Esophagus mucosa (tissue), 1 donor: Measurements from ENCODE around the gene BRK1. TPM values are rescaled to one million over a fixed set of nuclear protein-coding genes. Genes with fewer than 3 reads are reported as not detected.
A peak's percentile ranks its signal among the peaks of the same experiment; 100 is the strongest.
"Not testable (repeated sequence)": the region's sequence is repeated elsewhere in the genome, so short reads cannot be mapped to it uniquely, and the experiment has no call there.

Experiments used
- ATAC-seq: fragments of 200-7000 bp; cut with Tn5 transposase; one replicate; pipeline ENCODE4 v1.9.1; 2020
- total RNA-seq: library from RNA; stranded (reverse); gene quantifications from one replicate; pipeline ENCODE4 v1.2.4, GENCODE V29; 2023
- donor health status: DM: yes; HTN: yes; CAD: no.

The BRK1 gene
- total RNA-seq, 1 donor from 2014 or later, result 108 TPM

DNA sequence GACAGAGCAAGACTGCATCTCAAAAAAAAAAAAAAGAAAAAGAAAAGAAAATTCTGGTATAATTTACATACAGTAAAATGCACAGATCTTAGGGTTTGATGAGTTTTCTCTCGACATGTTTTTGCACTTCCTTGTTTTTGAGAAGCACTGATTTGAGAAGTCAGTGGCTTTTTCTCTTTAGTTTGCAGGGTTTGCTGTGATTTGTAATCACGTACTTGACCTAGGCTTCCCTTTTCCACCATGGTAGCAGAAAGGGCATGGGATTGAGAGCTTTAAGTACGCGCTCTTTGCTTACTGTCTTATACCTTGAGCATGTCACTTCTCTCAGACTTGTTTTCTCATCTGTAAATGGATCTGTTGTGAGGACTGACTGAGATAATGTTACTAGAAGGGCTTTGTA, 30.2 kb downstream of the BRK1 start:
- no peak for ATAC-seq

DNA sequence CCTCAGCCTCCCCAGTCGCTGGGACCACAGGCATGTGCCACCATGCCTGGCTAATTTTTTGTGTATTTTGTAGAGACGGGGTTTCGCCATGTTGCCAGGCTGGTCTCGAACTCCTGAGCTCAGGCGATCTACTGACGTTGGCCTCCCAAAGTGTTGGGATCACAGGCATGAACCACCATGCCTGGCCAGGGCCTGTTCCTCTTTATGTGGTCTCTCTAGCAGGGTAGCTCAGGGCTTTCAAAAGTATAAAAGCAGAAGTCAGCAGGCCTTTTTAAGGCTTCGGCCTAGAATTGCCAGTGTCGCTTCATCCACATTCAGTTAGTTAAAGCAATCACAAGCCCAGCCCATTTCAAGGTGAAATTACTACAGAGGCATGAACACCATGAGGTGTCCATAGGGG, 33.8 kb downstream of the BRK1 start:
- no peak for ATAC-seq

DNA sequence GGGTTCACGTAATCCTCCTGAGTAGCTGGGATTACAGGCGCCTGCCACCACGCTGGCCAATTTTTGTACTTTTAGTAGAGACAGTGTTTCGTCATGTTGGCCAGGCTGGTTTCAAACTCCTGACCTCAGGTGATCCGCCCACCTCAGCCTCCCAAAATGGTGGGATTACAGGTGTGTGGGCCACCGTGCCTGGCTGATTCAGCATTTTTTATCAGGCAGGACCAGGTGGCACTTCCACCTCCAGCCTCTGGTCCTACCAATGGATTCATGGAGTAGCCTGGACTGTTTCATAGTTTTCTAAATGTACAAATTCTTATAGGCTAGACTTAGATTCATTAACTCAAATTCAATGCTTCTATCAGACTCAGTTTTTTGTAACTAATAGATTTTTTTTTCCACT, 35.5 kb downstream of the BRK1 start:
- ATAC-seq, result no peak

DNA sequence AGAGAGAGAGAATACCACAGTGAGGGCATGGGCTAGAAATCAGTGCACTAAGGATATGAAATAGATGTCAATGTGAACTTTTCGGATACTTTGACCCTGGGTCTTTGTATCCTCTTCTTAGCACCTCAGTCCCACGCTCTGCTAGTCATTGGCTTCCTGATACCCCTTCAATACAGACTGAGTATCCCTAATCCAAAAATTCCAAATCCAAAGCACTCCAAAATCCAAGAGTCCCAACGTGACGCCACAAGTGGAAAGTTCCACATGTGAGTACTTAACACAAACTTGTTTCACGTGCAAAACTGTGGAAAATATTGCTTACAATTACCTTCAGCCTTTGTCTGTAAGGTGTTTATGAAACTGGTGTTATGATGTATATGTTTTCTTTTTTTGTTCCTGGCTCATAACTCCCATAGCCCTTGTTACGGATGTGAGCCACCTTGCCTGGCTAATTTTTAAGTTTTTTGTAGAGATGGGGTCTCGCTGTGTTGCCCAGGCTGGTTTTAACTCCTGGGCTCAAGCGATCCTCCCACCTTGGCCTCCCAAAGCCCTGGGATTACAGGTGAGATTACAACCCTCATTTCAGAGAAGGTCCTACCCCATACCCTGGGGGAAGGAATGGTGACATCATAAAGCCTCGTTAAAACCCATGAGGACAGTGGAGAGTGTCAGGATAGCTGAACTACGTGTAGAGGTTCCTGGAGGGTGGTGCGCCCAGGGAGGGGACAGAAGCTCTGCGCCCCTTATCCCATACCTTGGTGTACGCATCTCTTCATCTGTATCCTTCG, 39.1 kb downstream of the BRK1 start:
- peak; percentile 22 for ATAC-seq

DNA sequence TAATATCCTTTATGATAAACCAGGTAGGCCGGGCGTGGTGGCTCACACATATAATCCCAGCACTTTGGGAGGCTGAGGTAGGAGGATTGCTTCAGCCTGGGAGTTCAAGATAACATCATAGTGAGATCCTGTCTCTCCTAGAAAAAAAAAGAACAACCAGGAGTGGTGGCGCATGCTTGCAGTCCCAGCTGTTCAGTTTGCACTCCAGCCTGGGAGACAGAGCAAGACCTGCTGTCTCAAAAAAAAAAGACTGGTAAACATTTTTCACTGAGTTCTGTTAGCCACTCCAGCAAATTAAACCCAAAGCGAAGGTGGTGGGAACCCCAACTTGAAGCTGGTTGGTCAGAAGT, 39.6 kb downstream of the BRK1 start:
- ATAC-seq, result no peak

DNA sequence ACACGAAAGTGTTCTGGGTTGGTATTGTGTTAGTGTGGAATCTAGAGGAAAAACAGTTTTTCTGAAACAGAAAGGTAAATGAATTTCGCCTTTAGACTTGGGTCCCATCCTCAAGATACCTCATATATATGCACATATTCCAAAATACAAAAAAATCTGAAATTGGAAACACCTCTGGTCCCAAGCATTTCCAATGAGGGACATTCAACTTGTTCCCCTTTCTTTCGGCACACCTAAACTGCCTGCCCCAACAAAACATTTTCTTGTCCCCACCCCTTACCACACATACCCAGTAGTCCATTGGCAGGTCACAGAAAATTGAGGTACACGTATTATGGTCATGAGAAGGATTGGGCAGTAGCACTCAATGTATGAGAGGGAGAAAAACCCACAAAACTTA, 40.2 kb downstream of the BRK1 start:
- ATAC-seq, result no peak

DNA sequence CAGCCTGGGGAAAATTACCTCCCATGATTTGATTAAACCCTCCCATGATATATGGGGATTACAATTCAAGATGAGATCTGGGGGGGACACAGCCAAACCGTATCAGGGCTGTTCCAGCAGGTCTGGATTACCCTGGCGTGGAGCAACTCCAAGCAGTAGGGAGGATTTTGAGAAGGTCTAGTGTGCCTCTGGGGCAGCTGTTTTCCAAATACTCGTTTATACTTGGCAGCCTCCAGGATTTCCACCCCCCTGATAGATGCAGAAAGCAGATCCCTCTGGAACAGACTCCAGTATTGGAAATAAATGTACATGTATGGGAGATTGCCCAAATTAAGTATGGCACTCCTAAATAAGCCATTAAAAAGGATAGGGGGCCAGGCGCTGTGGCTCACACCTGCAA, 41.6 kb downstream of the BRK1 start:
- ATAC-seq, result no peak

DNA sequence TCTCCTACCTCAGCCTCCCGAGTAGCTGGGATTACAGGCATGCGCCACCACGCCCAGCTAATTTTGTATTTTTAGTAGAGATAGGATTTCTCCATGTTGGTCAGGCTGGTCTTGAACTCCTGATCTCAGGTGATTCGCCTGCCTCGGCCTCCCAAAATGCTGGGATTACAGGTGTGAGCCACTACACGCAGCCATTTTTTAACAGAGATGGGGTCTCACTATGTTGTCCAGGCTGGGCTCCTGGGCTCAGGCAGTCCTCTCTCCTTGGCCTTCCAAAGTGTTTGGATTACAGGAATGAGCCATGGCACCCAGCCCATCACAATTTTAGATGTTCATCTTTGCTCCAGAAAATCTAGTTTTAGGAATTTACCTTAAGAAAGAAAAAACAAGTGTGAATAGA, 43.1 kb downstream of the BRK1 start:
- ATAC-seq, result not testable (repeated sequence)

DNA sequence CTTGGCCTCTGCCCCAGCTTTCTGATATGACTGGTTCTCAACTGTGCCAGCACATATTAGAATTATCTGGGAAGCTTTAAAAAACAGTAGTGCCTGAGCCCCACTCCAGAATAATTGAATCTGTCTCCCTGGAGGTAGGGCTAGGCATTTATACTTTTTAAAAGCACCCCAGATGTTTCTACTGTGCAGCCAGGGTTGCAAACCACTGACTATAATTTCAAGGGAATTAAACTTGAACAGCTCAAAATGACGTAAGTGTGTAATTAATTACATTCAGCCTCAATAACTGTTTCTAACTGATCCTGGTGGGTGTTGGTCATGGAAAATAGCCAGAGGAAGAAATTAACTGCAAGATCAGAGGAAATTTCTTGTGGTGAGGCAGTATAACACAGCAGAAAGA, 44.9 kb downstream of the BRK1 start:
- no peak for ATAC-seq

DNA sequence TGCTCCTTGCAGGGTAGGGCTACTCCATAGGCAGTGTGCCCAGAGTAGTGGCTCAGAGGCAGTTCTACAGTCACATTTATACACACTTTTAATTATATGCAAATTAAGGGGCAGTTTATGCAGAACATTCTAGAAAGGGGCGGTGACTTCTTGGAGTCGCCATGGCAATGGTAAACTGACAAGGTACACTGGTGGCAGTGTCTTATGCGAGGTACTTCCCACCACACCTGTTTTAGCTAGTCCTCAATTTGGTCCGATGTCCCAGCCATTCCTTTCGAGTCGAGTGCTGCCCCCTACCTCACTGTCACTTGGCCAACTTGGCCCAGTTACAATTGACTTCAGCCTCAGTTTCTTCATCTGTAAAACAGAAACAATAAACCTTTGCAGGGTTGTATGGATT, 45.5 kb downstream of the BRK1 start:
- ATAC-seq, result no peak

DNA sequence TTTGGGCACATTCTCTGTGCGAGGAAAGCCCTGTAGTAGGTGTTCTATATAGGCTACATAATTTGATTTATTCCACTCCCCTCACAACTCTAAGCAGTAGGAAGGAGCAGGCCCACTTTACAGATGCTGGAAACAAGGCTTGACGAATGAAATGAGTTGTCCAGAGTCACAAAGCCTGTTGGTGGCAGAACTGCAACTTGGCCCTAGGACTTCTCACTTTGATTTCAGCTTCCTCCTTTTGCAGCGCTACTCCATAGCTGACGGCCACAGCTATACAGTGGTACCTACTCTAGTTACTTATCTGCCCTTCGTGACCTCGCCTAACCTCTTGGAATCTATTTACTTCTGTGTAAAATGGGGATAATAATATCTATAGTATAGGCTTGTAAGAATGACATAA, 46.7 kb downstream of the BRK1 start:
- ATAC-seq, result no peak

DNA sequence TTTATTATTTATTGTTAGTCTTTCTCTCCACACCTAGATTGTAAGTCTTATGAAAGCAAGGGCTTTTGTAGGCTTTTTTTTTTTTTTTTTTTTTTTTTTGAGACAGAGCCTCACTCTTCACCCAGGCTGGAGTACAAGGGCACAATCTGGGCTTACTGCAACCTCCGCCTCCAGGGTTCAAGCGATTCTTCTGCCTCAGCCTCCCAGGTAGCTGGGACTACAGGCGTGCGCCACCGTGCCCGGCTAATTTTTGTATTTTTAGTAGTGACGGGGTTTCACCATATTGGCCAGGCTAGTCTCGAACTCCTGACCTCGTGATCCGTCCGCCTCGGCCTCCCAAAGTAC, 48.7 kb downstream of the BRK1 start:
- not testable (repeated sequence) for ATAC-seq

DNA sequence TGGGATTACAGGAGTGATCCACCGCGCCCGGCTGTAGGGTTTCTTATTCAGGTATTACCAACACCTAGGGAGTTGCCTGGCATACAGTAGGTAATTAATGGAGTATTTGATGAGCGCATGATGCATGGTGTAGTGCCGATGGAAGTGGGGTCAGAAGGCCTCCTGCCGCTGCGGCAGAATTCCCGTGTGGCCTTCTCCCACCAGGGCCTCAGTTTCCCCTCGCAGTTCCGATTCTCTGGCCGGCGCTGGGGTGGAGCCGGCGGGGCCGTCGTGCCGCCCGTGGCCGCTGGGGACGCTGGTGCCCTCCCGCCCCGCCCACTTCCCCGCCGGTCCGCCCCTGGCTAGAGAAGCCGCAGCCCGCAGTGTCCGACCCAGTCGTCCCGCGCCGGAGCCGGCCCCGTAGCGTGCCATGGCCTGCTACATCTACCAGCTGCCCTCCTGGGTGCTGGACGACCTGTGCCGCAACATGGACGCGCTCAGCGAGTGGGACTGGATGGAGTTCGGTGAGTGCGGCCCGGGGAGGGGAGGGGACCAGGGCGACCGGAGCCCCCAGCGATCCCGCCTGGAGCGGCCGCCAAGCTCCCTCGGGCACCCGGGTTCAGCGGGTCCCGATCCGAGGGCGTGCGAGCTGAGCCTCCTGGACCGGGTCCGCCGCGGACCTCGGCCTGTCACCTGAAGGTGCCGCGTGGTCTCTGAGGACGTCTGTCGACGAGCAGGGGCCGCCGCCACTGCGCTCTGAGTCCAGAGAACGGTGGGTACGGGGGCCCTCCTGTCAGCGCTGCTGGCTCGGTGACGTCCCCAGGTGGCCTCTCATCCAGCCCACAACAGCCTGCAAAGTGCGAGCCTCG, 49.3 kb downstream of the BRK1 start, which contains the start of gene IRAK2:
TSS of gene IRAK2 (plus strand) at position 374 of the 848 bp plus-strand sequence. CDS start at position 410, 36 bp downstream.
- ATAC-seq, result peak; percentile 87

DNA sequence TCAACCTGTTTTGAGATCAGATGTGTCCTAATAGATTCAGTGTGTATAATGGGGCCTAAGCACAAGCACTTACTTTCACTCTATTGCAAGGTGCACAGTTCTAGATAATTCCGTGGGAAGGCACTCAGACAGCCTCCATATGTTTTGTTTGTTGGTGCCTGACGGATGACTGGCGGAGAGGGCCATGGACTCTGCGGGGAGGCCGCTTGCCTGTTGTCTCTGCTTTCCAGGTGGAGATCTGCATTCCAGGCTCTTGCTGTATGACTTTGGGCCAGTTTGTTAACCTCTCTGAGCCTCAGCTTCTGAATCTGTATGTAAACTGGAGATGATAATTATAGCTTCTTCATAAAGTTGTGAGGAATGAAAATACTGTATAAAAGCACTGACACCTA, 50.7 kb downstream of the BRK1 start:
- ATAC-seq, result no peak

DNA sequence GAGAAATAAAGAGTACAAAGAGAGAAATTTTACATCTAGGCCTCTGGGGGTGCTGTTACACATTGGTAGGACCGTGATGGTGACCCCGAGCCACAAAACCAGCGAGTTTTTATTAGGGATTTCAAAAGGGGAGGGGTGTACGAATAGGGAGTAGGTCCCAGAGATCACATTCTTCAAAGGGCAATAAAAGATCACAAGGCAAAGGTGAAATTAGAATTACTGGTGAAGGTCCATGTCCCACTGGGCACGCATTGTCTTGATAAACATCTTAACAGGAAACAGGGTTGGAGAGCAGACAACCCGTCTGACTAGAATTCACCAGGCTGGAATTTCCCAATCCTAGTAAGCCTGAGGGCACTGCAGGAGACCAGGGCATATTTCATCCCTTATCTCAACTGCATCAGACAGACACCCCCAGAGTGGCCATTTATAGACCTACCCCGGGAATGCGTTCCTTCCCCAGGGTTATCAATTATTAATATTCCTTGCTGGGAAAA, 53.6 kb downstream of the BRK1 start:
- no peak for ATAC-seq

DNA sequence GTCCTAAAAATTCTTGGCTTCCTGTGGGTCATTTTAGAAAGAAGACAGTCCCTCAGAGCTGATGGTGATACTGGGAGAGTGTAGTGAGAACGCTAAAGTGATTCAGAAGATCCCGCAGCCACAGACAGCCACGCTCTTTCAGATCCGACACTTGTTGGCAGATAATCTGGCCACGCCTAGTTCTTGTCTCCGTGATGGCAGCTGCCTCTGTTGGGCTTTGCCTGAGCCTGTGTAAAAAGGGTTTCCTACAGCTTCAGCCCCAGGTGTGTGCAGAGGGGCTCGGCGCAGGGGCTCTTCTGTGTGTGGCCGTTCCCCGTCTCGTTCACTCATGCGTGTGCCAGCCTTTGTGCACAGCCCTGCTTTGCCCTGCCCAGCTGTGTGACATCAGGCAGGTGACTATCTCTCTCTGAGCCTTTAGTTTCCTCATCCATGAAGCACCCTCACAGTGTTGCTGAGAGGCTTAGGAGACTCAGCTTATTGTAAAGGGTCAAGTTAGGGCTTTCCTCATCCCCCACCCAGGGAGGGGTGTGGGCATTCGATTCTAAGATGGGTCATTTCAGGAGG, 55.5 kb downstream of the BRK1 start:
- ATAC-seq, result peak; percentile 78

DNA sequence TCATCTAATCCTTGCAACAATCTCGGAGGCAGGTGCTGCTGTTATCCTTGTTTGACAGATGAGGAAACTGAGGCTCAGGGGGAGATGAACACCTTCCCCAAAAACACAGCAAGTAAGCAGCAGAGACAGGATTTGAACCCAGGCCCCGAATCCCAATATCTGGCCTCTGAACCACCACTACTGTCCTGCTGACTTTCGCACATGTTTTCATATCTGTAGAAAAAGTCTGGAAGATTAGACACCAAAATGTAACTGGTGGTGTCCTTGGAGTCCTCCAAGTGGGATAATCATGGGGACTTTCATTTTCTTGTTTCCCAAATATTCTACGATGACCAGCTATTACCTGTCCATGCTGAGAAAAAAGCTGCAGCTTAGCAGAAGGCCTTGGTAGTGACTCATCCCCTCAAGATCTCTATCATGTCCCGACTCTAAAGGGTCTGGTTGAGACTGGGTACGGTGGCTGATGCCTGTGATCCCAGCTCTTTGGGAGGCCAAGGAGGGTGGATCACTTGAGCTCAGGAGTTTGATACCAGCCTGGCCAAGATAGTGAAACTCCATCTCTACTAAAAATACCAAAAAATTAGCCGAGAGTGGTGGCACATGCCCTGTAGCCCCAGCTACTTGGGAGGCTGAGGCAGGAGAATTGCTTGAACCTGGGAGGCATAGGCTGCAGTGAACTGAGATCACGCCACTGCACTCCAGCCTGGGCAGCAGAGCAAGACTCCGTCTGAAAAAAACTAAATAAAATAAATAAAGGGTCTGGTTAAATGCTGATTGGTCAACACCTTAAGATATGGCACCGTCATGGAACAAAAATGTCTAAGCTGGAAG, 57.8 kb downstream of the BRK1 start:
- ATAC-seq, result no peak

DNA sequence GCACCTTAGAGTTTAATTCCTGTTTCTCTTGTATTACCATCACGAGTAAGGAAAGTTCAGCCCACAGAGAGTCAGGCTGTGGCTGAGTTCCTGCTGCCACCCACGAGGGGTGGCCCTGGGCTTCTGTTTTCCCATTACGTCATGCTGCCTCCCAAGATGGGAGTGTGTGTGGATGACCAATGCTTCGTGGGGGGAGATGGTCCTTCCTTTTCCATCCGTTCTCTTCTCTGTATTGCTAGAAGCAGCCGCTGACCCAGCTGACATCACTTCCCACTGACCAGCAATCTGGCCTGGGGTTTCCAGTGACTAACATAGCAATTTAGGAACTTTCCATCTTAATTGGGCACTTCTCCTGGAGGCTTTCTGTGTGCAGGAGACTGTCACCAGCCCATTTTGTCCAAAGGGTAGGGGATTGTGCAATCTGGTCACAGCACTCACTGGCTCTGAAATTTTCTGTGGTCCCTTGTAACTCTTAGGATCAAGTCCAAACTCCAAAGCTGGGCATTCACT, 58.5 kb downstream of the BRK1 start:
- peak; percentile 60 for ATAC-seq

DNA sequence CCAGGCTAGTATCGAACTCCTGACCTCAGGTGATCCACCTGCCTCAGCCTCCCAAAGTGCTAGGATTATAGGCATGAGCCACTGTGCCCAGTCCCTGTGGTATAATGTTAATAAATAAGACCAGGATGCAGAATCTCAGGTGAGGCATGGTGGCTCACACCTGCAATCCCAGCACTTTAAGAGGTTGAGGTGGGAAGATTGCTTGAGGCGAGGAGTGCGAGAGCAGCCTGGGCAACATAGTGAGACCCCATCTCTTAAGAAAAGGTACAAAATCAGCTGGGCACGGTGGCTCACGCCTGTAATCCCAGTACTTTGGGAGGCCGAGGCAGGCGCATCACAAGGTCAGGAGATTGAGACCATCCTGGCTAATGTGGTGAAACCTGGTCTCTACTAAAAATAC, 59.9 kb downstream of the BRK1 start:
- not testable (repeated sequence) for ATAC-seq

DNA sequence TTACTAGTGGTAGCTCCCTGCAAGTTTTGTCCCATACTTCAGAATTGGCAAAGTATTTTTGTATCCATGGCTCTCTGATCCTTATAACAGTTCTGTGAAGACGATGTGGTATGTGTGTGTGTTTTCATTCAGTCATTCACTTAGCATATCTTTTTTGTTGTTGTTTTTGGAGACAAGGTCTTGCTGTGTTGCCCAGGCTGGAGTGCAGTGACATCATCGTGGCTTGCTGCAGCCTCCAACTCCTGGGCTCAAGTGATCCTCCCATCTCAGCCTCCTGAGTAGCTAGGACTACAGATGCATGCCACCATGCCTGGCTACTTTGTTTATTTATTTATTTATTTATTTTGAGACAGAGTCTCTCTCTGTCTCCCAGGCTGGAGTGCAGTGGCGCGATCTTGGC, 60.7 kb downstream of the BRK1 start:
- ATAC-seq, result not testable (repeated sequence)
